Stimulated activated CD4-positive, alpha-beta T cell treated with anti-CD3 and anti-CD28 coated beads, Interleukin-4, amount 100 ng/mL, for 4 hours (primary cell): ENCODE results near the gene TNKS2.
"Not testable (repeated sequence)": the region's sequence is repeated elsewhere in the genome, so short reads cannot be mapped to it uniquely, and the experiment has no call there.

Experiments
- DNase-seq, 2 experiments: peaks; one replicate each; pipeline ENCODE4 v3.0.0-alpha.2; 2020

TNKS2 gene

DNA sequence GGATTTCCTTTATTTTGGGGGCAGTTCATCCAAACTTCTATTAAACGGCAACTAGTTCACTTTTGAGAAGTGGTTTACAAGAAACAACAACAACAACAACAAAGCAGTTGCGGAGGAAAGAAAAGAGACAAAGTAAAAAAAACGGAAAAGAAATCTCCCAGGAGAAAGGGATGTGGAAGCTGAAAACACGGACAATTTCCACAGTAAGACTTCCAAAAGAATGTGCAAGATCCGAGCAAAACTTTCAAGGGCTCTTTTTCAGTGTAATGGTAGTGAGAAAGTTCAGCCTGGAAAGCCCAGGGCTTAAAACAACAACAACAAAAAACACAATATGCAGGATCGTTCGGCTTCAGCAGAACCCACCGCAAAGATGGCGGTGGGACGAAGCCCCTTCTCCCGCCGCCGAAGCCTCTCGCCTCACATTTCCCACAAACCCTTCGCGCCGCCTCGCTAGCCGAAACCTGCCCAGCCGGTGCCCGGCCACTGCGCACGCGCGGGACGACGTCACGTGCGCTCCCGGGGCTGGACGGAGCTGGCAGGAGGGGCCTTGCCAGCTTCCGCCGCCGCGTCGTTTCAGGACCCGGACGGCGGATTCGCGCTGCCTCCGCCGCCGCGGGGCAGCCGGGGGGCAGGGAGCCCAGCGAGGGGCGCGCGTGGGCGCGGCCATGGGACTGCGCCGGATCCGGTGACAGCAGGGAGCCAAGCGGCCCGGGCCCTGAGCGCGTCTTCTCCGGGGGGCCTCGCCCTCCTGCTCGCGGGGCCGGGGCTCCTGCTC lies at the start of gene TNKS2:
Gene TNKS2 (plus strand): TSS at position 553 of the 775 bp plus-strand sequence. CDS start 265 bp downstream, outside the sequence.
- peak; percentile 87 to 91 for DNase-seq

- not testable (repeated sequence) for DNase-seq
Observed at GRCh38 chr10:91749592-91749991, 48.6 kb upstream of the TNKS2 start.

DNA sequence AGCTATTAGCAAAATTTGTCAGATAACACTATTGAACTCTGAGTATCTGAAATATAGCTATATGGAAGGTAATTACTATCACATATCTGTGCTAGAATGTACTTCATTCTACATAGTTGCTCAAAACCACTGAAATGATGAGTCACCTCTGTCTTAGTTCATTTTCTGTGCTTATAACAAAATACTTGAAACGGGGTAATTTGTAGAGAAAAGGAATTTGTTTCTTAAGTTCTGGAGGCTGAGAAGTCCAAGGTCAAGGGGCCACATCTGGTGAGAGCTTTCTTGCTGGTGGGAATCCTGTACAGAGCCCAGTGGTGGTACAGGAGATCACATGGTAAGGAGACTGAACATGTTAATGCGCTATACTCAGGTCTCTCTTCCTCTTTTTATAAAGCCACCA lies 41.9 kb upstream of the TNKS2 start:
- DNase-seq, result no peak

GRCh38 chr10:91758303-91759146 lies 39.7 kb upstream of the TNKS2 start:
- no peak for DNase-seq

- no peak for DNase-seq
Observed at GRCh38 chr10:91759581-91759986, 38.6 kb upstream of the TNKS2 start.

DNA sequence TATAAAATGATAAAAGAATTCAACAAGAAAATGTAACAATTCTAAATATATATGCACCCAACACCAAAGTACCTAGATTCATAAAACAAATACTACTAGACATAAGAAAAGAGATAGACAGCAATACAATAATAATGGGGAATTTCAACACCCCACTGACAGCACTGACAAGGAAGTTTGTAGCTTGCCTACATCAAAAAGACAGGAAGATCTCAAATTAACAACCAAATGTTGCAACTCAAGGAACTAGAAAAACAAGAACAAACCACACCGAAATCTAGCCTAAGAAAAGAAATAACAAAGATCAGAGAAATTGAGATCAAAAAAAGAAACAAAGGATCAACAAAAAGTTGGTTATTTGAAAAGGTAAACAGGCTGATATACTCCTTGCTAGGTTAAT lies 36.5 kb upstream of the TNKS2 start:
- DNase-seq, result no peak

DNA sequence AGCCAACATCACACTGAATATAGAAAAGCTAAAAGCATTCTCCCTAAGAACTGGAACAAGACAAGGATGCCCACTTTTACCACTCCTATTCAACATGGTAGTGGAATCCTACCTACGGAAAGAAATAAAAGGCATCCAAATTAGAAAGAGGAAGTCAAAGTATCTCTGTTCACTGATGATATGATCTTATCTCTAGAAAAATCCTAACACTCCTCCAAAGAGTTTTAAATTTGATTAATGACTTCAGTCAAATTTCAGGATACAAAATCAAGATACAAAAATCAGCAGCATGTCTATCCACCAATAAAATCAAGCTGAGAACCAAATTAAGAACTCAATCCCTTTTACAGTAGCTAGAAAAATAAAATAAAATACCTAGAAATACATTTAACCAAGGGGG lies 35.3 kb upstream of the TNKS2 start:
- no peak for DNase-seq

DNA sequence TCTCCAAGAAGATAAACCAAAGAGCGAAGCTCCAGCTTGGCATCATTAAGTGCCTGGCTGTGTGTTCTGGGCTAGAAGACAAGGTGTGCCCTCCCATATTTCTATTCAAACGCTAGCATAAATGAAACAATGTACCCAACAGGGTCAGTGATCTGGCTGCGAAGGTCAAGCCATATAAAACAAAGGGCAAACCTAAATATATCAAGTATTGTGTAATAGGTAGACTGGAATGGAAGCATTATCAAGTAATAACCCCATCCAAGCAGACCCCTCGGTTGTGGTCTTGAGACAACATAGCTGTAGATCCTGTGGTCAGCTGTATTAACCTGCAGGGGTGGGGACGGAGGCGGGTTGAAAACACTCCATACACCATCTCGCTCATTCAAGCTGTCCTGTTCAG lies 31.6 kb upstream of the TNKS2 start:
- DNase-seq, result no peak

DNA sequence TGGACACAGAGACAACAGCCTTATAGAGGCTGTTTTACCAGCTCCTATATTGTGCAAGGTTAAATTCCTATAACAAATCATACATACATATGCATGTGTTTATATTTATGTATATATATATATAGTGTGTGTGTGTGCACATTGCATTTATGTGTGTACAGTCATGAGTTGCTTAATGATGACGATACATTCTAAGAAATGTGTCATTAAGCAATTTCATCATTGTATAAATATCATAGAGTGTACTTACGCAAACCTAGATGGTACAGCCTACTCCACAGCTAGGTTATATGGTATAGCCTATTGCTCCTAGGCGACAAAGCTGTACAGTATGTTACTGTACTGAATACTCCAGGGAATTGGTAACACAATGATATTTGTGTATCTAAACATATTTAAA lies 30.1 kb upstream of the TNKS2 start:
- DNase-seq, result no peak

DNA sequence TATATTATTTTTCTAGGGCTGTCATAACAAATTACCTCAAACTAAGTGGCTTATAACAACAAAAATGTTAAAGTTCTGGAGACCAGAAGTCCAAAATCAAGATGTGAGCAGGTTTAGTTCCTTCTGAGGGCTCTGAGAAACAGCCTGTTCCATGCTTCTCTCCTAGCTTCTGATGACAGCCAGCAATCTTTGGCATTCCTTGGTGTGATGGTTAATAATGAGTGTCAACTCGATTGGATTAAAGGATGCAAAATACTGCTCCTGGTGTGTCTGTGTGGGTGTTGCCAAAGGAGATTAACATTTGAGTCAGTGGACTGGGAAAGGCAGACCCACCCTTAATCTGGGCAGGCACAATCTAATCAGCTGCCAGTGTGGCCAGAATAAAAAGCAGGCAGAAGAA lies 26.3 kb upstream of the TNKS2 start:
- DNase-seq, result no peak

- DNase-seq, result no peak
Observed at GRCh38 chr10:91772461-91772860, 25.8 kb upstream of the TNKS2 start.

DNA sequence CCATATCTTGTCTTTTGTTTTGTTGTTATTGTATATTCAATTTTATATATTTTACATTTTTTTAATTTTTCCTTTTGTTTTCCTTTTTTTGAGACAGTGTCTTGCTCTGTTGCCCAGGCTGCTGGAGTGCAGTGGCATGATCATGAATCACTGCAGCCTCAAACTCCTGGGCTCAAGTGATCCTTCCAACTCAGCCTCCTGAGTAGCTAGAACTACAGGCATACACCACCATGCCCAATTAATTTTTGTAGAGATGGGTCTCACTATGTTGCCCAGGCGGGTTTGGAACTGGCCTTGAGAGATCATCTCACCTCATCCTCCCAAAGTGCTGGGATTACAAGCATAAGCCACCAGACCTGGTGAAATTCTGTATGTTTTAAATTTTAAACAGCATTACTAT lies 25.4 kb upstream of the TNKS2 start:
- DNase-seq, result no peak

GRCh38 chr10:91774571-91774970 lies 23.7 kb upstream of the TNKS2 start:
- DNase-seq, result no peak

- no peak for DNase-seq
Observed at GRCh38 chr10:91775731-91776130, 22.5 kb upstream of the TNKS2 start.

- DNase-seq, result no peak
Observed at GRCh38 chr10:91776266-91776665, 22.0 kb upstream of the TNKS2 start.

- DNase-seq, result no peak
Observed at GRCh38 chr10:91778485-91778884, 19.7 kb upstream of the TNKS2 start.

DNA sequence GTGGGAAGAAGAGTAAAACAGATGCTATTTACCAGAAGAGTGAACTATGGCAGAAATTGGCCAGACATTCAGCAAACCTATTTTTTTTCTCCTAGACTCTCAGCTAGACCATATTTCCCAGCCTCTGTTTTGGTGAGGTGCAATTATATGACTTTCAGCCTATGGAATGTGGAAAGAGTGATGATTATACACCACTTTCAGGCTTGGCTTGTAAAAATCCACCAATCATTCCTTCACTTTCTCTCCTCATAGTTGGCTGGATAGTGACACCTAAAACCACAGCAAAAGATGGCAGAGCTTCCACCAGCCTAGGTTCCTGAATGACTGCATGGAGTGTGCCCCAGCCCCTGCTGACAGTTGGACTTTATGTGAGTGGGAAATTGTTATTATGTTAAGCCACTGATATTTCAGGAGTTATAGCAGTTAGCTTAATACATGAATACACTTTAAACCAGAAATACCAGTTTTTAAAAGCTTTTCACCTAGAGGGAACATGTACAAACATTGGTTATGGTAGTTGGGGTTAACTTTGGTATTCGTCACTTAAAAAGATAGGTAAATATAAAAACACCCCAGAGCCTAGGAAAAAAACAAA lies 19.1 kb upstream of the TNKS2 start:
- DNase-seq, result no peak

GRCh38 chr10:91782539-91782938 lies 15.7 kb upstream of the TNKS2 start:
- DNase-seq, result no peak

DNA sequence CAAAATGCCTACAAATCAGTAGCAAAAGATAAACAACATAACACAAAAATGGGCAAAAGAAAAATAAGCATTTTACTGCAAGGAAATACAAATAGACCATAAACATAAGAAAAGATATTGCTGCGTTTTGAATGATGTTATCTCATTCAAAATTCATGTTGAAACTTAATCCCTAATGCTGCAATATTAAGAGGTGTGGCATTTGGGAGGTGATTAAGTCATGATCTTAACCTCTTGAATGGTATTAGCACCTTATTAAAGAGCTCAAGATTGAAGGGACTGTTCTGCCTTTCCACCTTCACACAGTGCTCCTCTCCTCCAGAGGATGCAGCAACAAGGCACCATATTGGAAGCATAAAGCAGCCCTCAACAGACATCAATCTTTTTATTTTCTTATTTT lies 12.4 kb upstream of the TNKS2 start:
- no peak for DNase-seq

DNA sequence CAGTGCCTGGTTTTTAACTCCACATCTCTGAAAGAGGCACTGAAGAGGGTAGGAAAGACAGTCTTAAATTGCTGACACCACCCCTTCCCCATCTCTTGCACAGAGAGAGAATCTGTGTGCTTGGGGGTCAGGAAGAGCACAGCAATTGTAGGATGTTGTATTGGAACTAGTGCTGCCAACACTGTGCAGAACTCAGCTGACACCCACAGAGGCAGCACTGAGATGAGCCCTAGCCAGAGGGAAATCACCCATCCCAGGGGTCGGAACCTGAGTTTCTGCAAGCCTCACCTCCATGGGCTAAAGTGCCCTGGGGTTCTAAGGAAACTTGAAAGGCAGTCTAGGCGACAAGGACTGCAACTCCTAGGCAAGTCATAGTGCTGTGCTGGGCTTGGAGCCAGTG lies 11.0 kb upstream of the TNKS2 start:
- DNase-seq, result no peak

DNA sequence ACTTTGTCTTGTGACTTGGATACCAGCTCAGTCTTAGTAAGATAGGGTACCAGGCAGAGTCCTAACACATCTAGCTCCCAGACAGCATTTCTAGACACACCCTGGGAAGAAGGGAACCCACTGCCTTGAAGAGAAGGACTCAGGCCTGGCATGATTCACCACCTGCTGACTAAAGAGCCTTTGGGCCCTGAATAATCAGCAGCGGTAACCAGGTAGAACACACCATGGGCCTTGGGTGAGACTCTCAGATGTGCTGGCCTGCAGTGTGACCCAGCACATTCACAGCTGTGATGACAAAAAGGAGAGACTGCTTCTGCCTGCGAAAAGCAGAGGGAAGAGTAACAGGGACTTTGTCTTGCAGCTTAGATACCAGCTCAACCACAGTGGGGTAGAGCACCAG lies 10.4 kb upstream of the TNKS2 start:
- DNase-seq, result no peak

DNA sequence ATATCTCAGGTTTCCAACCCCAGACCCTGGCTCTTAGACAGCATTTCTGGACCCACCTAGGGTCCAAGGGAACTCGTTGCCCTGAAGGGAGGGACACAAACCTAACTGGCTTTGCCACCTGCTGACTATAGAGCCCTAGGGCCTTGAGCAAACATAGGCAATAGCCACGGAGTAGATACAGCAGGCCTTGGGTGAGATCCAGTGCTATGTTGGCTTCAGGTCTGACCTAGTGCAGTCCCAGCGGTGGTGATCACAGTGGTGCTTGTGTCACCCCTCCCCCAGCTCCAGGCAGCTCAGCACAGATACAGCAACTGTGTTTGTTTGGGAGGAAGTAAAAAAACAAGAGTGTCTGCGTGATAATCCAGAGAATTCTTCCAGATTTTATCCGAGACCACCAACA lies 9.7 kb upstream of the TNKS2 start:
- no peak for DNase-seq

- DNase-seq, result peak; percentile 33 to 48
Observed at GRCh38 chr10:91796331-91797047, 1.7 kb upstream of the TNKS2 start.
